Immature natural killer cell (primary cell): ENCODE measurements around the gene EGFL8. TPM values are rescaled to one million over a fixed set of nuclear protein-coding genes. Genes with fewer than 3 reads are reported as not detected.
"Not testable (repeated sequence)": the region's sequence is repeated elsewhere in the genome, so short reads cannot be mapped to it uniquely, and the experiment has no call there.

Source experiments
- DNase-seq, 3 donors: peaks; one replicate each; pipeline ENCODE4 v3.0.0; 2022; ENCODE audit warnings: mixed read lengths in 1 of 3
- H3K27ac Mint-ChIP-seq, 6 donors: one replicate each; pipeline ENCODE4 v1.8.0; 2020; ENCODE audit warnings: mixed read lengths in 6 of 6, mild to moderate bottlenecking in 5 of 6, inconsistent platforms in 4 of 6, moderate library complexity in 3 of 6
- H3K27me3 Mint-ChIP-seq, 3 donors: one replicate each; pipeline ENCODE4 v1.8.0; 2020 to 2021; ENCODE audit warnings: low read depth in 3 of 3, mild to moderate bottlenecking in 3 of 3, mixed read lengths in 3 of 3, moderate library complexity in 3 of 3, inconsistent platforms in 1 of 3
- H3K36me3 Mint-ChIP-seq, 3 donors: one replicate each; pipeline ENCODE4 v1.8.0; 2020; ENCODE audit warnings: mixed read lengths in 3 of 3, inconsistent platforms in 2 of 3, mild to moderate bottlenecking in 2 of 3
- H3K4me1 Mint-ChIP-seq, 2 donors: one replicate each; pipeline ENCODE4 v1.8.0; 2020; ENCODE audit warnings: inconsistent platforms in 2 of 2, mild to moderate bottlenecking in 2 of 2, mixed read lengths in 2 of 2, moderate library complexity in 1 of 2
- H3K4me3 Mint-ChIP-seq, 5 donors: one replicate each; pipeline ENCODE4 v1.8.0; 2020; ENCODE audit warnings: mild to moderate bottlenecking in 5 of 5, mixed read lengths in 5 of 5, inconsistent platforms in 3 of 5, moderate library complexity in 3 of 5
- H3K9me3 Mint-ChIP-seq, 6 donors: one replicate each; pipeline ENCODE4 v1.8.0; 2020; ENCODE audit warnings: mild to moderate bottlenecking in 6 of 6, mixed read lengths in 6 of 6, inconsistent platforms in 4 of 6, moderate library complexity in 3 of 6
- polyA plus RNA-seq, 3 donors: library from polyadenylated mRNA; unstranded; fragments of 300-500 nt; fragmentation: Illumina TruSeq; gene quantifications; one replicate each; pipeline ENCODE4 v1.2.3, GENCODE V29; 2021

Gene EGFL8
- polyA plus RNA-seq, 3 donors from 2014 or later = not detected

DNA sequence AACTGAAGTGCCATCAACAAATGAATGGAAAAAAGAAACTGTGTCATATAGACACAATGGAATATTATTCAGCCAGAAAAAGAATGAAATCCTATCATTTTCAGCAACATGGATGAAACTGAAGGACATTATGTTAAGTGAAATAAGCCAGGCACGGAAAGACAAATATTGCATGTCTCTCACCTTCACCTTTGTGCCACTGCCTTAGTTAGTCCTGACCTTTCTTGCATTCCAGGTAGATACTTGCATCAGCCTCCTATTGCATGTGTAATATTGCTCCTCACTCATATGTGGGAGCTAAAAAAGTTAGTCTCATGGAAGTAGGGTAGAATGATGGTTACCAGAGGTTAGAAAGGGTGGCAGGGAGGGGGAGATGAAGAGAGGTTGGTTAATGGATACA, 44.6 kb downstream of the EGFL8 start:
- H3K9me3 Mint-ChIP-seq = no peaks in the 10 kb centered on the region
- H3K4me3 Mint-ChIP-seq = no peak overlapping the region
- peaks cover 0 to 4% (median 3%) of the 10 kb centered on the region in 3 donors for H3K27me3 Mint-ChIP-seq
- H3K27ac Mint-ChIP-seq = no peak overlapping the region
- no peaks in the 10 kb centered on the region for H3K4me1 Mint-ChIP-seq
- peaks cover 0 to 4% (median 0%) of the 10 kb centered on the region in 3 donors for H3K36me3 Mint-ChIP-seq
- no peak for DNase-seq

DNA sequence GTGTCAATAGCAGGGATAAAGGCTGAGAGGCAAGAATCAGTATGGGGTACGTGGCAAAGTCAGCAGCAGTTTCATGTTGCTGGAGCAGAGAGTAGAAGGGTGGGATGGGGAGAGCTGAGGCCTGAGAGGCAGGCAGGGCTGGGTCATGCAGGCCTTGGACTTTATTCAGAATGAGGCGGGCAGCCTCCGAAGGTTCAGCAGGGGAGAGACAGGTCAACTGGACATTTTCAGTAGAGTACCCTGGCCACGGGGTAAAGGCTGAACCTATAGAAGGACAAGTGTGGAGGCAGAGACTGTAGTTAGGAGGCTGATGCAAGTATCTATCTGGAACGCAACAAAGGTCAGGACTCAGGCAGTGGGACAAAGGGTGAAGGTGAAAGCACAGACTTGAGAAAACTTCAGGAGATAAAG, 45.8 kb downstream of the EGFL8 start:
- no peaks in the 10 kb centered on the region for H3K36me3 Mint-ChIP-seq
- H3K27me3 Mint-ChIP-seq = peaks cover 0 to 4% (median 0%) of the 10 kb centered on the region in 3 donors
- peak overlapping the region in 2 of 6 donors; percentile 64 to 71 for H3K27ac Mint-ChIP-seq
- H3K4me3 Mint-ChIP-seq = no peak overlapping the region
- no peaks in the 10 kb centered on the region for H3K4me1 Mint-ChIP-seq
- H3K9me3 Mint-ChIP-seq = no peaks in the 10 kb centered on the region
- no peak for DNase-seq

DNA sequence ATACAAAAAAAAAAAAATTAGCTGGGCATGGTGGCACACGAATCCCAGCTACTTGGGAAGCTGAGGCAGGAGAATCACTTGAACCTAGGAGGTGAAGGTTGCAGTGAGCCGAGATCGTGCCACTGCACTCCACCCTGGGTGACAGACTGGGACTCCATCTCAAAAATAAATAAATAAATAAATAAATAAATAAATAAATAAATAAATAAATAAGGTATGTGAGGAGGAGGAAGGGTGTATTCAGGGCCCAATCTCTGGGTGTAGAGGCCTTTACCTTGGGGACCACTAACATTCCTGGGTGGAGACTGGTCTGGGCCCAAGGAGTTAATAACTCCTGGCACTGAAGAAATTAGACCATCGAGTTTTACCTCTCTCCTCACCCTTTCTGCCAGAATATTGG, 47.0 kb downstream of the EGFL8 start:
- not testable (repeated sequence) for H3K9me3 Mint-ChIP-seq, H3K36me3 Mint-ChIP-seq, H3K27ac Mint-ChIP-seq, H3K4me1 Mint-ChIP-seq, H3K27me3 Mint-ChIP-seq, DNase-seq, H3K4me3 Mint-ChIP-seq

DNA sequence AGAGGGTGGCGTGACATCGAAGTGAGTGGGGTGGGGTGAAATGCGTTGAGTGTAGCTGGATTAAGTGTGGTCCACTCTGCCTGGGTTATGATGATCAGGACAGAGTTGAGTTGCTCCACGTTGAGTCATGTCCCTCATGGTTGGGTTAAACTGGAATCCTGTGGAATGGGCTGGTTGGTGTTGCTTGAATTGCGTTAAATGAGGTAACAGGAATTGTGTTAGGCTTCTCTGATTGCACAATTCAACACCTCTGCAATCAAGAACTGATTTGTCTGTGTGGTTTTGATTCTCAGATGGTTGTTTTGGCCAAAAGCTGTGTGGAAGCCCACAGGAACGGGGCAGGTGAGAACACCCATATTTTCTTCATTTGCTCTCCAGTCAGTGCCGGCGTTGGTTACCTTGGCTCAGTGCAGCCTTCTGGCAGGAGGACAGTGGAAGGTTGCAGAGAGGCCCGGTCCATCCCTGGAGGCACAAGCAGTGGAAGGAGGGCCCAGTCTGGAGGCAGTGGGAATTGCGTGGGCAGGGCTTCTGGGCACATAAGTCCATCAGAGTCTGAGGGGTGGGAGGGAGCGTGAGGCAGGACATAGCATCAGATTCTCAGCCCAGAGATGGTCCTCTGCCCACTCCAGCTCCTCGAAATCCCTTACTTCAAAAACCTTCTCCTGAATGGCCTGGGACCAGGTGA, 47.8 kb downstream of the EGFL8 start:
- DNase-seq = no peak
- Mint-ChIP-seq H3K27ac (no peak overlapping the region), H3K36me3 (no peaks in the 10 kb centered on the region), H3K9me3 (no peaks in the 10 kb centered on the region), H3K4me3 (no peak overlapping the region), H3K27me3 (peaks cover 0 to 3% (median 2%) of the 10 kb centered on the region in 3 donors), H3K4me1 (no peaks in the 10 kb centered on the region)

DNA sequence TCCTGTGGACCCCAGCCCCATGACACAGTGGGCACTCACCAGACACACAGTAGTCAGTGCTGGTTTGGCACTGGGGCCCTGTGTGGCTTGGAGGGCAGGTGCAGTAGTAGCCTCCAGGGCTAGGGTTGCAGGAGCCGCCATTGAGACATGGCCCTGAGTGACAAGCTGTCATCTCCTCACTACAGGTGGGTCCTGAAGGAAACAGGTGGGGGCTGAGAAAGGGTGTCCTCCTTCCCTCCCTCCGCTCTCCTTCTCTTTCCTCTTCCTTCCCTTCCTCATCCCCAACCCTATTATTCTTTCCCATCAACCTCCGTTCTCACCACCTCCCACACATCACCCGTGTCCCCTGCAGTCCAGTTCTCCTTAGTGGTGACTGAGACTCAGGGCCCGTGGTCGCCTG, 49.3 kb downstream of the EGFL8 start:
- Mint-ChIP-seq H3K36me3 (no peaks in the 10 kb centered on the region), H3K27ac (no peak overlapping the region), H3K4me1 (no peaks in the 10 kb centered on the region), H3K4me3 (no peak overlapping the region), H3K27me3 (peaks cover 0 to 3% (median 2%) of the 10 kb centered on the region in 3 donors), H3K9me3 (no peaks in the 10 kb centered on the region)
- DNase-seq = no peak

DNA sequence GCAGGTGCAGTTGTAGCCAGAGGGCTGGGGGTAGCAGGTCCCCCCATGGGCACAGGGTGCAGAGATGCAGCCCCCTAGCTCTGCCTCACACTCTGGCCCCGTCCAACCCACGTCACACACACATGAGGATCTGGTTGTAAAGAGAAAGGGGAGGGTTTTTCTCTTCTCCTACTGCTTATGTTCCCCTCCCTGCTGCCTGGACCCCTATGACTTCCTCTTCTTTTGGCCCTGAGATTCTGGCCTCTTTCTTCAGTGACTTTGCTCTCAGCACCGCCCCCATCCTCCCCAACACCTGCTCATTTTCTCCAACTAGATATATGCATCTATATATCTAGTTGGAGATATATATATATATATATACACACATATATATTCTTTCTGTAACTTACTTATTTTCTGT, 49.7 kb downstream of the EGFL8 start:
- Mint-ChIP-seq H3K27me3 (peaks cover 0 to 3% (median 2%) of the 10 kb centered on the region in 3 donors), H3K9me3 (no peaks in the 10 kb centered on the region), H3K27ac (peak overlapping the region in 2 of 6 donors; percentile 18 to 67), H3K4me3 (no peak overlapping the region), H3K4me1 (no peaks in the 10 kb centered on the region), H3K36me3 (no peaks in the 10 kb centered on the region)
- DNase-seq = no peak

DNA sequence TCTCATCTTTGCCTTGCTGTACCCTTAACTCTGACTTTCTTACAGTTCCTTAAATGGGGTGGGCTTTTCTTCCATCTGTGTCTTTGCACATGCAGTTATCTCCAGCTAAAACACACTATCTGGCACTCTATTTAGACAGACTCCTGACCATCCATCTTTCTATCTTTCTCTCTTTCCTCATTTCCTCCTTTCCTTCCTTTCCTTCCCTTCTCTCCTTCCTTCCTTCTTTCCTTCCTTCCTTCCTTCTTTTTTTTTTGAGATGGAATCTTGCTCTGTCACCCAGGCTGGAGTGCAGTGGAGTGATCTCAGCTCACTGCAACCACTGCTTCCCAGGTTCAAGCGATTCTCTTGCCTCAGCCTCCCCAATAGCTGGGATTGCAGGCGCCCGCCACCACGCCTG, 51.2 kb downstream of the EGFL8 start:
- peak overlapping the region in 1 of 6 donors; percentile 8 for H3K27ac Mint-ChIP-seq

DNA sequence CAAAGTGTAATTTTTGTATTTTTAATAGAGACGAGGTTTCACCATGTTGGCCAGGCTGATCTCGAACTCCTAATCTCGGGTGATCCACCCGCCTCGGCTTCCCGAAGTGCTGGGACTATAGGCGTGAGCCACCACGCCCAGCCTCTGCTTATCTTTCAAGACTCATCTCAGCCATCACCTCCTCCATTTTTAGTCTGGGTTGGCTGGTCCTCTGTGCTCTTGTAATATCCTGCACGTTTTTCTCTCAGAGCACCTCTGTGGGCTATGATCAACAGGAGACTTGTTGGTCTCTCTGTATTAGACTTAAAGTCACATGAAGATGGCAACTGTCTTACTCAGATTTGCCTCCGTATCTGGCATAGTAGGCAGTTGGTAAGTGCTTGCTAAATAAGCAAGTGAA, 51.9 kb downstream of the EGFL8 start:
- no peak for DNase-seq
- H3K27ac Mint-ChIP-seq = no peak overlapping the region
- no peaks in the 10 kb centered on the region for H3K36me3 Mint-ChIP-seq
- peaks cover 2% of the 10 kb centered on the region in 3 donors for H3K27me3 Mint-ChIP-seq
- H3K4me1 Mint-ChIP-seq = no peaks in the 10 kb centered on the region
- H3K9me3 Mint-ChIP-seq = no peaks in the 10 kb centered on the region
- H3K4me3 Mint-ChIP-seq = no peak overlapping the region

More for the DNA sequence above, 51.2 kb downstream of the EGFL8 start:
- no peaks in the 10 kb centered on the region for H3K4me1 Mint-ChIP-seq
- H3K36me3 Mint-ChIP-seq = no peaks in the 10 kb centered on the region
- DNase-seq = no peak
- H3K27me3 Mint-ChIP-seq = peaks cover 0 to 2% (median 2%) of the 10 kb centered on the region in 3 donors
- no peaks in the 10 kb centered on the region for H3K9me3 Mint-ChIP-seq
- H3K4me3 Mint-ChIP-seq = no peak overlapping the region

DNA sequence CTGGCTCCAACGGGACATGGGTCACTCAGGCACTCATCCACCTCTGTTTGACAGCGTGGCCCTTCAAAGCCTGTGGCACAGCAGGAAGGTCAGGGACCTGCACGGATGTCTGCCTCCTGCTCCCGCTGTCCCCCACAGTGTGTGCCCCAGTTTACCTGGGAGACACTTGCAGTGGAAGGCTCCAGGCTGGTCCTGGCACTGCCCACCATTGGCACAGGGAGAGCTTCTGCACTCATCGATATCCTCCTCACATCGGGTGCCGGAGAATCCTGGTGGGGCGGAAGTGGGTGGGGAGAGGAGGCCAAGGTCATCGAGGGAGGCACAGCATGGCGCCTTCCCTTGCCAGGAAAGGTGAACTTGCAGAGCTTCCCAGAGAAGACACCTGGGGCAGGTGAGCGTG, 52.6 kb downstream of the EGFL8 start:
- no peak for DNase-seq
- no peaks in the 10 kb centered on the region for H3K36me3 Mint-ChIP-seq
- H3K27ac Mint-ChIP-seq = no peak overlapping the region
- peaks cover 2 to 7% (median 2%) of the 10 kb centered on the region in 3 donors for H3K27me3 Mint-ChIP-seq
- H3K4me1 Mint-ChIP-seq = no peaks in the 10 kb centered on the region
- H3K4me3 Mint-ChIP-seq = no peak overlapping the region
- H3K9me3 Mint-ChIP-seq = no peaks in the 10 kb centered on the region

Other genes with a start within 250 kb of the EGFL8 start
- gene C2, start 236.9 kb upstream of the EGFL8 start, polyA plus RNA-seq = under 1 TPM in 1 of 3 donors, not detected in 2; 0.74 TPM
- under 1 TPM in 1 of 3 donors, not detected in 2; 0.27 TPM for gene CFB, start 218.5 kb upstream of the EGFL8 start, polyA plus RNA-seq
- 10 to 100 TPM; 73.3 to 84.6 (median 76.9) TPM for gene NELFE, start 205.6 kb upstream of the EGFL8 start, polyA plus RNA-seq
- gene SKIC2, start 205.4 kb upstream of the EGFL8 start, polyA plus RNA-seq = 10 to 100 TPM; 14.1 to 20.6 (median 19.3) TPM
- gene DXO, start 192.5 kb upstream of the EGFL8 start, polyA plus RNA-seq = 10 to 100 TPM in 2 of 3 donors, 1 to 10 TPM in 1; 9.2 to 19.5 (median 17.2) TPM
- not detected for gene C4A, start 182.5 kb upstream of the EGFL8 start, polyA plus RNA-seq
- gene C4B, start 149.8 kb upstream of the EGFL8 start, polyA plus RNA-seq = under 1 TPM in 1 of 3 donors, not detected in 2; 0.67 TPM
- under 1 TPM in 1 of 3 donors, not detected in 2; 0.10 TPM for gene CYP21A2, start 126.2 kb upstream of the EGFL8 start, polyA plus RNA-seq
- not detected for gene TNXB, start 55.3 kb upstream of the EGFL8 start, polyA plus RNA-seq
- gene ATF6B, start 36.3 kb upstream of the EGFL8 start, polyA plus RNA-seq = 10 to 100 TPM; 19.1 to 39.6 (median 20.7) TPM
- 1 to 10 TPM; 2.9 to 3.5 (median 3.2) TPM for gene FKBPL, start 34.3 kb upstream of the EGFL8 start, polyA plus RNA-seq
- gene PRRT1, start 12.7 kb upstream of the EGFL8 start, polyA plus RNA-seq = not detected
- 10 to 100 TPM; 13.1 to 17.0 (median 16.0) TPM for gene PPT2, start 10.5 kb upstream of the EGFL8 start, polyA plus RNA-seq
- gene AGPAT1, start 11.5 kb downstream of the EGFL8 start, polyA plus RNA-seq = 10 to 100 TPM; 14.9 to 24.3 (median 17.2) TPM
- gene RNF5, start 13.8 kb downstream of the EGFL8 start, polyA plus RNA-seq = 100 to 1,000 TPM; 126 to 190 (median 165) TPM
- under 1 TPM in 2 of 3 donors, not detected in 1; 0.25 to 0.57 TPM for gene AGER, start 19.7 kb downstream of the EGFL8 start, polyA plus RNA-seq
- gene PBX2, start 25.6 kb downstream of the EGFL8 start, polyA plus RNA-seq = 1 to 10 TPM in 2 of 3 donors, under 1 TPM in 1; 0.31 to 2.4 (median 1.6) TPM
- gene GPSM3, start 28.0 kb downstream of the EGFL8 start, polyA plus RNA-seq = 100 to 1,000 TPM in 1 of 3 donors, 10 to 100 TPM in 2; 82.2 to 123 (median 84.5) TPM
- 1 to 10 TPM in 2 of 3 donors, under 1 TPM in 1; 0.15 to 1.4 (median 1.2) TPM for gene NOTCH4, start 59.5 kb downstream of the EGFL8 start, polyA plus RNA-seq
- not detected for gene TSBP1, start 207.3 kb downstream of the EGFL8 start, polyA plus RNA-seq
- not detected for gene BTNL2, start 242.6 kb downstream of the EGFL8 start, polyA plus RNA-seq